GOT3 (cell line): ENCODE results near the gene SPIN3.
A peak's percentile ranks its signal among the peaks of the same experiment; 100 is the strongest.
"Not testable (repeated sequence)": the region's sequence is repeated elsewhere in the genome, so short reads cannot be mapped to it uniquely, and the experiment has no call there.

Source experiments
- DNase-seq: peaks from one replicate; lab custom pipeline; 2025; ENCODE audit warnings: mixed read lengths; lab: John Stamatoyannopoulos, UW

Gene SPIN3

DNA sequence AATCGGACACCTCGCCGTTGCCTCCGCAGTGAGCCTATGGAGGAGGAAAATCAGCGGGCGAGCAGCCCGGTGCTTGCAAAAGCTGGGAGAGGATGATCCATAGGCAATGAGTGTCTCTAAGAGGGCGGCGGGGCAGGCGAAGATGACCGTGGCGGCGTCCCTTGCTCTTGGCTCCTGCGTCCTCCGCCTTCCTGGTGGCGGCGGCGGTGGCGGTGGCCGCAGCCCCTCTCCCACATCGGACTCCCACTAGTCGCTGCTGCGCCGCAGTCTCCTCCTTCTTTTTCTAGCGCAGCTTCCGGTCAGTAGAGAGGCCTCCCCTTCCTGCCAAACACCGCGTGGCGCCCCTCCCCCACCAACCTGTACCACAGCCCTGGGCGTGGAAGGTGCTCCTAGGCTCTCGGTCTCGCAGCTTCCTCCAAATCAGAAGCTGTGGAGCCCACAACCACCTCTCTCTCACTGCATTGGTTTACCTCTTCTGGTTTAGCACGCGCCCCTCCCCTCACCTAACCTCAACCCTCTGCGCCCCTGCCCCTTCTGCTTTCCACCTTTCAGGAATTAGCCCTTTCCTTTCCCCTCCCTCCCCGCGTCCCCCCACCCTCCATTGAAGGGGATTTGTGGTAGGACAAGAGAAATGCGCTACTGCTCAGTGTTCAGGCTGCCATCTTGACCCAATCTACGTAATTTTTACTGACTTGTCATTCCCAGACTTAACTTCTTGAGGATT is at the start of gene SPIN3:
Gene SPIN3 (minus strand): TSS at position 271 of the 724 bp plus-strand sequence. CDS start 594 bp downstream, outside the sequence.
- DNase-seq, result peak; percentile 1

DNA sequence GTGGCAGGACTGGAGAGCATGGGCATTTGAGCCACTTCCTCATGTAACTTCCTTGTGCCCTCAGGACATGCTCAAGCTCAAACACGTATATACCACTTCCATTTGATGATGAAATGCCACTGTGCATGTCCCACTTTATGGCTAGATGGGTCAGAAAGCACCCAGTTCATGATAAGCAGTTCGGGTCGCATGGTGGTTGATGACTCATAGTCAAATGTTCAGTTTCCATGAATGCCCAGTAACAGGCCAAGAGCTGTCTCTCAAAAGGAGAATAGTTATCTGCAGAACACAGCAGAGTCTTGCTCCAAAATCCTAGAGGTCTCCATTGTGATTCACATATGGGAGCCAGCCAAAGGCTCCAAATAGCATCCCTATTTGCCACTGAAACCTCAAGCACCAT is 48.9 kb upstream of the SPIN3 start:
- no peak for DNase-seq

DNA sequence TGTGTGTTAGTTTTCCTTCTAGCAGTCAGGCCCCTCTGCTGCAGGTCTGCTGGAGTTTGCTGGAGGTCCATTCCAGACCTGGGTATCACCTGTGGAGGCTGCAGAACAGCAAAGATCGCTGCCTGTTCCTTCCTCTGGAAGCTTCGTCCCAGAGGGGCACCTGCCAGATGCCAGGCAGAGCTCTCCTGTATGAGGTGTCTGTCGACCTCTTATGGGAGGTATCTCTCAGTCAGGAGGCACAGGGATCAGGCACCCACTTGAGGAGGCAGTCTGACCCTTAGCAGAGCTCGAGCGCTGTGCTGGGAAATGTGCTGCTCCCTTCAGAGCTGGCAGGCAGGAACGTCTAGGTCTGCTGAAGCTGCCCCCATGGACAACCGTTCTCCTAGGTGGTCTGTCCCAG is 41.9 kb upstream of the SPIN3 start:
- not testable (repeated sequence) for DNase-seq

DNA sequence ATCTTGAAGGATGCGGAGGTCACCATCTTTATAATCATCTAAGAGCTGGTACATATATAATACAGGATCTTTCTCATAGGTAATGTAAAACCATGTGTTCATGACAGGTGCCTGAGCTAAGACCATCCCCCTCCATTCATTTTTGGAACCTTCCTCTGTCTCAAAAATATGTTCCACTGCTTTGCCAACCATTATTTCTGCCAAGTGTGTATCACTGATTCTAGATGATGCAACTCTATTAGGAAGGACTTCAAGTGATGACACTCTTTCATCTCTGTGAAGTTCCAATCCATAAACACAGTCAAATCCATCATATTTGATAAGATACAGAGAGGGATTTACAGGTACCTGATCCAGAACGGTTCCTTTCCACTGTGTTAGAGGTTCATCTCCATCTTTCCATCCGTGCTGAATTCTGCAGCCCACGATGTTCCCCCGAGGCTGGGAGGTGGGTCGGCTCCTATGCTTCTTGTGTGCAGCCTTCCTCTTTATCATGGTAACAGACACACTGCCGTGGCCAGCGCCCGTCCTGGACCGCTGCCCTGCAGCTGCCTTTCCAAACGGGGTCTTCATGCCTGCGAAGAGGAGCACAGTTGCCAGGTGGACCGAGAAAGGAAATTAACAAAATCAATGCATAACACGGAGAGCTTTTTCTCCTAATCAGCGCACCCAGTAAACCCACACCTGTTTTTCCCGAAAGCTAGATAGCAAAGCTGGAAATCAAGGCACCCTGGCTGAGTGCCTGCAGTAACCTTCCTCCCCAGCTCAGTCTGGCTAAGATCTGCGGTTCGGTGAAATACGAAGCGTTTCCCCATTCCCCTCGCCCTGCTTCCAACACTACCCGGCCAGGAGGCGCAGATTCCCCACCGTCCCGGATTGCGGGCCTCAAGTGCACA is 718 bp downstream of the SPIN3 start:
- DNase-seq, result no peak

DNA sequence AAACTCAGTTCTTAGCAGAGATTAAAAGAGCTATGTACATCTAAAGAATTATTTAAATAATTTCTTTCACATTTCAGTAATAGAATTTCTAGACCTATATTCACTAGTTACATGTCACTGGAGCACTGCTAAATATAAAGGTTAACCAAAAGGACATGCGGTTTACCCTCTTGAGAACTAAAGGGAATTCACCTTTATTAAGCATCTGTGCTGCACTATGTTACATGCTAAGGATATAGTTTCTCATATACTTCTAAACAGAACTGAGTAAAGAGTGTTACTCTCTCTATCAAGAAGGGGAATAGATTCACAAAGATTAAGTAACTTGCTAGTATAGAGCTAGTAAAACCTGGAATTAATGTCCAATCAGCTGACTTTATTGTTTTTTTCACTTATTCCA is 7.6 kb downstream of the SPIN3 start:
- DNase-seq, result no peak

DNA sequence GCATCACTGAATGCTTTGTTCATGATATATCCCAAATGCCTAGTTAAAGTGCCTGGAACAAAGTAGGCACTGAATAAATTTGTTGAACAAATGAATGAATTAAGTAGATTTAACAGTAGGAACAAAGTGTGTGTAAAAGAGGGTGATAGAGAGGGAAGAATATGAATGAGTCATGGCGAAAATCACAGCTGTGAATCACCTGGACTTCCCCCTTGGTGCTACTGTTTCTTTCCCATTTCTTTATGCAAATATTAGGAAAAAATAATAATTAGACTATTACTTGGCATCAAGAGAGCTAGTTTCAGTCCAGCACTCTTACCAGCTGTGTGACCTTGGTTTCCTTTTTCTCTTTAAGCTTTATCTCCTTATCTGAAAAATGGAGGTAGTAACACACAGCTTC is 9.2 kb downstream of the SPIN3 start:
- DNase-seq, result no peak

DNA sequence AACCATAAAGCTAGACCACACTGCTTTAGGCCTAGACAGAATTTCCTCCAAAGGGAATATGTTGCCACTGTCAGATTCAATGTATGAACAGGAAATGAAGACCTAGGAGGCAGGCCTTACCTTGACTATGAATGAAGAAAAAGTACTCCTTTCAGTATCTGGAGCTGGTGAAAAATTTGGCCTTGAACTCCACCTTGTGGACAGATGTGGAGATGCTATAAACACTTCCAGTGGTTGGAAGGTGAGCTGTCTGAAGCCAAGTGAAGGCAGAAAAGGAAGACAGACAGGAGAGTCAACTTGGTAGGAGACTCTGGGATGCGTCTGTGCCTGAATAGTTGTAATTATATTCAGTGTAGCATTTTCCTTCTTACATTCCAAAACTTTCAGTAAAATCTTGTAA is 17.2 kb downstream of the SPIN3 start:
- no peak for DNase-seq

DNA sequence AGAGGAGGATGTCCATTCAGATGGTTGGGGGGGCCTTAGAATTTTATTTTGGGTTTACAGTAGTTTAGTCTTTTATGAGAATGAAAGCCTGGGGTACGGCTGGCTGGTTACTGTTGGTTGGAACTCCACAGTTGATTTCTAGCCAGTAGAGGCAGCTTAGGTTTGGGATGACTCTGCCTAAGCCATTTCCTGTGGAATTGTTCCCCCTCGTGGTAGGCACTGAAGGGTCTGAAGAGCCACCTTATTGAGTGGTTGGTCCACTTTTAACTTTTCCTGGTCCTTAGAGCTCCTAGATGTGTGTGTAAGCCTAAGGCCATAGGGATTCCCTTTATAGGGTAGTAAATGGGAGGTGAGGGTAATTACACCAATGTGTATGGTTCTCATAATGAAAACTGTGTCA is 19.7 kb downstream of the SPIN3 start:
- no peak for DNase-seq

DNA sequence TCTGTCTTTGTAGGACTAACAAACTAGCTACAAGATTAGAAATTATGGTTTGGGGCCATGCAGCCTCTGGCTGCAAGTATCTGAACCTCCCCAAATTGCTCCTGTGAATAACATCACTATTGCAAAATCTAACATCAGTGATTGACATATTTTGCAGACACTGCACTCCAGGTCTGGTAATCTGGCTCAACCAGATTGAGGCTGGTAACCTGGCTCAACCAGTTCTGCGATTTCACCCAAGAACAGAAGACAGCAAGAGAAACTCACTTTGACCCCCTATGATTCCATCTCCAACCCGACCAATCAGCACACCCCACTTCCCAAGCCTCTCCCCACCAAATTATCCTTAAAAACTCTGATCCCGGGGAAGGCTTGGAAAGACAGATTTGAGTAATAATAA is 20.9 kb downstream of the SPIN3 start:
- DNase-seq, result no peak

DNA sequence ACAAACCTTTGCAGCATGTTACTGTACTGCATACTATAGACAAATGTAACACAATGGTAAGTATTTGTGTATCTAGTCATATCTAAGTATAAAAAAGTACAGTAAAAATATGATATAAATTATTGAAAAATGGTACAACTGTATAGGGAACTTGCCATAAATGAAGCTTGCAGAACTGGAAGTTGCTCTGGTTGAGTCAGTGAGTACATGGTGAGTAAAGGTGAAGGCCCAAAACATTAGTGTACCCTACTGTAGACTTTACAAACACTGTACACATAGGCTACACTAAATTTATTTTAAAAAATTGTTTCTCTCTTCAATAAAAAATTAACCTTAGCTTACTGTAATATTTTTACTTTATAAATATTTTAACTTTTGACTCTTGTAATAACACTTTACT is 25.8 kb downstream of the SPIN3 start:
- DNase-seq, result no peak

DNA sequence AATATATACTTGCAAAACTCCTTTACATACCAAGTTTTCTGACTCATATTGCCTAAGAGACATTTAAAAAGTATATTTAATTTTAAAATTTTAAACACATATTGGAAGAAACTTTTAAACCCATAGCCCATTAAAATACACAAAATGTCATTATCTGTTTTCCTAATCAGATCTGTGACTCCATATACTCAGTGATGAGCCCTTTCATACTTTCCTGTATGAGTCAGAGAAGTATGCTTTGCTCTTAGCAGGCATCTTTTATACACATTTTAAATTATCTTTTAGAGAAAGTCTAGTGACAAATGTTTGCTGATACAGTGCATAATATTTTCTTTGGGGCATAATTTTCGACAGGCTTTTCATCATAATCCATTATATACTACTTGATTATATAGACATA is 26.4 kb downstream of the SPIN3 start:
- DNase-seq, result no peak

DNA sequence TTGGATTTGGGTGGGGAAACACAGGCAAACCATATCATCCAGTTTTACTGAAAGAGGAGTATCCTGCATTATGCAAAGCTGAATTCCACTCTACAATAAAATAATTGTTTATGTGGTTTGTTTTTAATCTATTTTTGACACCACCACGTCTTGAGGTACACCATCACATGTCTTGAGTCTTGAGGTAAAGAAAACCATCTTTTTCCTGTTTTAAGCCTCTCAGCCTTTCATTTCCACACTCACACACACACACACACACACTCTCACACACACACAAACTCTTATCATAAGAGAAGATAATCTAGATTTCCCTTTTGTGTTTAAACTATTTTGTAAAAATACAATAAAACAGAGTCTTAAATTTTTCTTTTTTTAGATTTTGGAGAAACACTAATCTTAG is 32.0 kb downstream of the SPIN3 start:
- DNase-seq, result no peak

DNA sequence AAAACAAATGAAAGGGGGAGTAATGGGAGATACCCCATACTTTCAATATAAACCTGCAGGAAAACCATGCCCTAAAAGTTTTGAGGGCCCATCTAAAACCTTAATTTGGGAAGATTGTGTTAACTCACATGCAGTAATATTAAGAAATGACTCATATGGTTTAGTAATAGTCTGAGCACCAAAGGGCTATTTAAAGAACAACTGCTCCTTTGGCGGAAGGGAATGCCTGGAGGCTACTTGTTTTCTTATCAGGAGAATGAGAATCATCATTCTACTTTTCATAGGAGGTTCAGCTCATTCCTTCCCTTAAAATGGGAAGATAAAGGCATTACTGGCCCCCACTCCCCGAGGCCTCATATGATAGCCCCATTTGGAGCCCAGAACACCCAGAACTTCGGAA is 47.6 kb downstream of the SPIN3 start:
- no peak for DNase-seq

DNA sequence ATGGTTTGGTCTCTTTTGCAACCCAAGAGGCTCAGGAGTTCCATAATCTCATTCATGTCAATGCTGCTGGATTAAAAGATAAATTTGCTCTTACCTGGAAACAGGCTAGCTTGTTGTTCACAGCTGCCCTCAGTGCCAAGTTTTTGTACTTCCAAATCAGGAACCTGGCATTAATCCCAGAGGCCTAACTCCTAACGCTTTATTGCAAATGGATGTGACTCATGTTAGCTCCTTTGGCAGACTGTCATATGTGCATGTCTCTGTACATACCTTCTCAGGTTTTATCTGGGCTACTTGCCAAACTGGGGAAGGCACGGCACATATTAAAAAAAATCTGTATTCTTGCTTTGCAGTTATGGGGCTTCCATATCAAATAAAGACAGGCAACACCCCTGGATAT is 49.1 kb downstream of the SPIN3 start:
- not testable (repeated sequence) for DNase-seq

DNA sequence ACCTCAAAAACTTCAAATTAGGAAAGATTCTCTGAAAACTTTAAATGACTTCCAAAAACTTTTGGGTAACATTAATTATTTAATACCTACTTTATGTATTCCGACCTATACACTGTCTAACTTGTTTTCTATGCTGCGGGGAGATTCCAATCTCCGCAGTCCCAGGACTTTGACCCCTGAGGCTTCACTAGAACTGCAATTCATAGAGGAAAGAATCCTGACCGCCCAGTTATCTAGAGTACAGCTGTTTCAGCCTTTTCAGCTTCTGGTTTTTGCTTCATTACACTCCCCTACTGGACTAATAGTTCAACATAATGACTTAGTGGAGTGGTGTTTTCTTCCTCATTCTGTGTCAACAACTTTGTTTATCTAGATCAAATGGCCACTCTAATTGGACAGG is 50.1 kb downstream of the SPIN3 start:
- not testable (repeated sequence) for DNase-seq

DNA sequence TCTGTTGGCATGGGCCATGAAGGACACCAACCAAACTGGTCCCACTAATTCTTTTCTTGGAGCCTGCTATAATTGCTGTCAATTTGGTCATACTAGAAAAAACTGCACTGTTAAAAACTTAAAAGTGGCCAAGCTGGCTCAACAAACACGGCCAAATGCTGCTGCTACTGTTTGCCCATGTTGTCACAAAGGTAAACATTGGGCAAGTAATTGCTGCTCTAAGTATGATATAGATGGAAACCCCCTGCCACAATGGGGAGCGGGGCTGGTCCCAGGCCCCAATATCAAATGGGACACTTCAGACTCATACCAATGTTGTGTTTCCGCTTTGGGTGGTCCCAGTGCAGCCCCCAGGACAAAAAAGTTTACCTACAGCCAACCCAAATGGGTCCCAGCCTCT is 52.1 kb downstream of the SPIN3 start:
- DNase-seq, result no peak
